Rectal smooth muscle tissue (tissue), 1 donor: ENCODE data around the gene MOSMO.

Experiments
- H3K27ac ChIP-seq: one replicate; pipeline ENCODE4 v1.7.0; 2013; ENCODE audit warnings: low read depth, low read length, inconsistent platforms
- H3K27me3 ChIP-seq: one replicate; pipeline ENCODE4 v1.7.0; 2013; ENCODE audit warnings: low read length; ENCODE audit not compliant: control insufficient read depth, insufficient read depth
- H3K36me3 ChIP-seq: one replicate; pipeline ENCODE4 v1.7.0; 2013; ENCODE audit warnings: low read length; ENCODE audit not compliant: control insufficient read depth, insufficient read depth
- H3K4me1 ChIP-seq: one replicate; pipeline ENCODE4 v1.7.0; 2013; ENCODE audit warnings: low read length; ENCODE audit not compliant: control insufficient read depth, insufficient read depth
- H3K4me3 ChIP-seq: one replicate; pipeline ENCODE4 v1.7.0; 2013; ENCODE audit warnings: low read length
- H3K9ac ChIP-seq: one replicate; pipeline ENCODE4 v1.7.0; 2013; ENCODE audit warnings: low read length

The MOSMO gene

GRCh38 chr16:22007509-22008214 is at the start of gene MOSMO:
TSS of gene MOSMO (plus strand) at chr16:22008111. CDS start at chr16:22008302, 191 bp downstream.
- Histone ChIP-seq H3K9ac (peak within 1 kb of the TSS; percentile 52), H3K4me1 (peaks cover 8% of the 10 kb centered on the region), H3K27me3 (no peaks in the 10 kb centered on the region), H3K4me3 (peak within 1 kb of the TSS; percentile 79), H3K27ac (peak within 1 kb of the TSS; percentile 87), H3K36me3 (no peaks in the 10 kb centered on the region)

DNA sequence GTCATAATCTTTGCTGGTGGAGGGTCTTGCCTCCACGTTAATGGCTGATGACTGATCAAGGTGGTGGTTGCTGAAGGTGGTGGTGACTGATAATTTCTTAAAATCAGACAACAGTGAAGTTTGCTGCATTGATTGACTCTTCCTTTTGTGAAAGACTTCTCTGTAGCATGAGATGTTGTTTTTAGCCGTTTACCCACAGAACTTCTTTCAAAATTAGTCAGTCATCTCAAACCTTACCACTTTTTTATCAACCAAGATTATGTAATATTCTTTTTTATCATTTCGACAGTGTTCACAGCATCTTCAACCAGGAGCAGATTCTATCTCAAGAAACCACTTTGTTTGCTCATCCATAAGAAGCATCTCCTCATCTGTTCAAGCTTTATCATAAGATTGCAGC is 48.9 kb upstream of the MOSMO start:
- Histone ChIP-seq H3K4me3 (no peak overlapping the region), H3K27me3 (no peaks in the 10 kb centered on the region), H3K4me1 (peaks cover 4% of the 10 kb centered on the region), H3K36me3 (peaks cover 32% of the 10 kb centered on the region), H3K27ac (no peak overlapping the region), H3K9ac (no peak overlapping the region)

- no peak overlapping the region for H3K27ac ChIP-seq
- no peaks in the 10 kb centered on the region for H3K27me3 ChIP-seq
- no peak overlapping the region for H3K4me3 ChIP-seq
- no peaks in the 10 kb centered on the region for H3K4me1 ChIP-seq
- peaks cover 50% of the 10 kb centered on the region for H3K36me3 ChIP-seq
- H3K9ac ChIP-seq = no peak overlapping the region
Observed at GRCh38 chr16:21962475-21962874, 45.4 kb upstream of the MOSMO start.

DNA sequence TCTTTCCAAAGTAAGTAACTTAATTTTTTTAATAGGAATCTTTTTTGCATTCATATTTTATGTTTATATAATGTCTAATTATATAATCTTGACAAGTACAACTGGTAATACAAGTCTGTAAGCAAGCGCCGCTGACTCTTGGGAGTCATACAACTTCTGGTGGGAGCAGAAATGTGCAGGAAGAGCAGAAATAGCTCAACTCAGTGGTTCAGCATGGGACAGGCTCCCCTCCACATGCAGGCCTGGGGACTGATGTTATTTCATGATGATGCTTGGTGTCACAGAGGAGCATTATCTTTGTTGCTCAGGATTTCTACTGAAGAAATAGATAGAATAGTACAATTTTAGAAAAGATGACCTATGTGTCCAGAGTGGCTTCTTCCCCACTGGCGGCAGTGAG is 44.0 kb upstream of the MOSMO start:
- Histone ChIP-seq H3K36me3 (peaks cover 52% of the 10 kb centered on the region), H3K27ac (no peak overlapping the region), H3K9ac (no peak overlapping the region), H3K4me3 (no peak overlapping the region), H3K27me3 (no peaks in the 10 kb centered on the region), H3K4me1 (no peaks in the 10 kb centered on the region)

- Histone ChIP-seq H3K27ac (no peak overlapping the region), H3K4me3 (no peak overlapping the region), H3K27me3 (no peaks in the 10 kb centered on the region), H3K9ac (no peak overlapping the region), H3K4me1 (no peaks in the 10 kb centered on the region), H3K36me3 (peaks cover 47% of the 10 kb centered on the region)
Observed at GRCh38 chr16:21964353-21964752, 43.6 kb upstream of the MOSMO start.

DNA sequence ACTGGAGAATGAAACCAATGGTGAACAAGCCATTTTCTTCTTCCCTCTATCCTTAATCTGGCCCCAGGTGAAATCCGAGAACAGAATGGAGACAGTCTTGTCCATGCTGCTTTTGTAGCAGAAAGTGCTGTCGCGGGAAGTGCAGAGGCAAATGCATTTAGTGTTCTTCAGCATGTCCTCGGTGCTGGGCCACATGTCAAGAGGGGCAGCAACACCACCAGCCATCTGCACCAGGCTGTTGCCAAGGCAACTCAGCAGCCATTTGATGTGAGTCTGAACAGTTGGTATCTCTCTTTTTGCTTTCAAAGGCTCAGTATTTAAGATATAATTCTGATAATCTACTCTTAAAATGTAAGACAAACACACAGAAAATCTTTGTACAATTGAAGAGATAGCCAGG is 36.1 kb upstream of the MOSMO start:
- H3K4me1 ChIP-seq = no peaks in the 10 kb centered on the region
- H3K9ac ChIP-seq = no peak overlapping the region
- H3K36me3 ChIP-seq = peaks cover 47% of the 10 kb centered on the region
- no peak overlapping the region for H3K4me3 ChIP-seq
- no peaks in the 10 kb centered on the region for H3K27me3 ChIP-seq
- no peak overlapping the region for H3K27ac ChIP-seq

DNA sequence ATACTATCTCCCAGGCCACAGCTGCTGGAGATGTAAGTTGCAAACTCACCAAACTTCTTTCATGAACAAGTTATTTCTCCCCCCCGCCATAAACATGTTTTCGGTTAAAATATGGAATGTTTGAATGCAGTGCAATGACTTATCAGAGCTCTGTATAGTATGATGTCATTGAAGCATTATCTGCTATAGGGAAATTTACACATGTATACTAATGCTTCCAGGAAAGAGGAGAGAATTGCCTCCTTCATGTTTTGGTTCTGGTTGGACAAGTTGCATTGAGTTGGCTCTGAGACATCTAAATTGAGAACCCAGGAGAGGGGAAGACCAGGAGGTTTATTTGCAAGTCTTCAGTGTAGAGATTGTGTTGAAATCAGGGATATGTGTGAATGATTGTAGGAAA is 34.0 kb upstream of the MOSMO start:
- H3K36me3 ChIP-seq = peaks cover 51% of the 10 kb centered on the region
- H3K4me3 ChIP-seq = no peak overlapping the region
- no peak overlapping the region for H3K27ac ChIP-seq
- no peak overlapping the region for H3K9ac ChIP-seq
- H3K4me1 ChIP-seq = no peaks in the 10 kb centered on the region
- no peaks in the 10 kb centered on the region for H3K27me3 ChIP-seq

GRCh38 chr16:21980032-21980431 is 27.9 kb upstream of the MOSMO start:
- peaks cover 50% of the 10 kb centered on the region for H3K36me3 ChIP-seq
- H3K4me3 ChIP-seq = no peak overlapping the region
- no peak overlapping the region for H3K27ac ChIP-seq
- H3K4me1 ChIP-seq = no peaks in the 10 kb centered on the region
- H3K9ac ChIP-seq = no peak overlapping the region
- H3K27me3 ChIP-seq = no peaks in the 10 kb centered on the region

GRCh38 chr16:21982108-21982507 is 25.8 kb upstream of the MOSMO start:
- Histone ChIP-seq H3K4me1 (no peaks in the 10 kb centered on the region), H3K27me3 (no peaks in the 10 kb centered on the region), H3K27ac (no peak overlapping the region), H3K9ac (no peak overlapping the region), H3K36me3 (peaks cover 36% of the 10 kb centered on the region), H3K4me3 (no peak overlapping the region)

- H3K27me3 ChIP-seq = no peaks in the 10 kb centered on the region
- H3K9ac ChIP-seq = no peak overlapping the region
- H3K36me3 ChIP-seq = peaks cover 28% of the 10 kb centered on the region
- H3K4me3 ChIP-seq = no peak overlapping the region
- H3K27ac ChIP-seq = no peak overlapping the region
- no peaks in the 10 kb centered on the region for H3K4me1 ChIP-seq
Observed at GRCh38 chr16:21984062-21984461, 23.8 kb upstream of the MOSMO start.

- H3K36me3 ChIP-seq = peaks cover 19% of the 10 kb centered on the region
Observed at GRCh38 chr16:21985524-21985923, 22.4 kb upstream of the MOSMO start.

GRCh38 chr16:21986692-21987246 is 21.1 kb upstream of the MOSMO start:
- no peaks in the 10 kb centered on the region for H3K27me3 ChIP-seq
- H3K27ac ChIP-seq = no peak overlapping the region
- no peak overlapping the region for H3K4me3 ChIP-seq
- H3K4me1 ChIP-seq = no peaks in the 10 kb centered on the region
- no peak overlapping the region for H3K9ac ChIP-seq
- H3K36me3 ChIP-seq = peaks cover 11% of the 10 kb centered on the region

More at GRCh38 chr16:21985524-21985923, 22.4 kb upstream of the MOSMO start:
- Histone ChIP-seq H3K9ac (no peak overlapping the region), H3K27me3 (no peaks in the 10 kb centered on the region), H3K4me3 (no peak overlapping the region), H3K4me1 (no peaks in the 10 kb centered on the region), H3K27ac (no peak overlapping the region)

- H3K27me3 ChIP-seq = no peaks in the 10 kb centered on the region
- H3K4me1 ChIP-seq = no peaks in the 10 kb centered on the region
- no peak overlapping the region for H3K27ac ChIP-seq
- H3K4me3 ChIP-seq = no peak overlapping the region
- no peak overlapping the region for H3K9ac ChIP-seq
- H3K36me3 ChIP-seq = peaks cover 4% of the 10 kb centered on the region
Observed at GRCh38 chr16:21987498-21987897, 20.4 kb upstream of the MOSMO start.
